Vagina (tissue), 2 donors: ENCODE results near the gene PTPN4.

Source experiments
- POLR2A ChIP-seq, 2 donors: fragments of 450-650 bp; IDR thresholded peaks; one replicate each; pipeline ENCODE4 v1.6.1; 2017; ENCODE audit warnings: antibody characterized with exemption in 2 of 2, mild to moderate bottlenecking in 2 of 2, moderate library complexity in 2 of 2
- POLR2AphosphoS5 ChIP-seq, 2 donors: sonication (generic); formaldehyde crosslinking; IDR thresholded peaks; one replicate each; pipeline ENCODE4 v1.9.0; 2017; ENCODE audit warnings: antibody characterized with exemption in 2 of 2, mild to moderate bottlenecking in 2 of 2, low read depth in 1 of 2; ENCODE audit not compliant: insufficient read depth in 1 of 2
- TF ChIP-seq, protein P1 (sequence below), 3 experiments: fragments of 450-650 bp in 2 of 3; fragments of 200-600 bp in 1 of 3; sonication (generic) in 1 of 3; IDR thresholded peaks; one replicate each; pipeline ENCODE4 v1.5.1; 2017 to 2019; ENCODE audit warnings: antibody characterized with exemption in 3 of 3, mild to moderate bottlenecking in 2 of 3, moderate library complexity in 2 of 3

GRCh38 chr2:119731983-119732382 lies 27.7 kb upstream of the PTPN4 start:
- TF ChIP-seq POLR2A (IDR thresholded peaks at IDR 0.05) (no peak), POLR2AphosphoS5 (IDR thresholded peaks at IDR 0.05; ENCODE audit: insufficient read depth in 1 of 2, low read depth in 1 of 2) (no peak)
- TF ChIP-seq, protein P1, sequence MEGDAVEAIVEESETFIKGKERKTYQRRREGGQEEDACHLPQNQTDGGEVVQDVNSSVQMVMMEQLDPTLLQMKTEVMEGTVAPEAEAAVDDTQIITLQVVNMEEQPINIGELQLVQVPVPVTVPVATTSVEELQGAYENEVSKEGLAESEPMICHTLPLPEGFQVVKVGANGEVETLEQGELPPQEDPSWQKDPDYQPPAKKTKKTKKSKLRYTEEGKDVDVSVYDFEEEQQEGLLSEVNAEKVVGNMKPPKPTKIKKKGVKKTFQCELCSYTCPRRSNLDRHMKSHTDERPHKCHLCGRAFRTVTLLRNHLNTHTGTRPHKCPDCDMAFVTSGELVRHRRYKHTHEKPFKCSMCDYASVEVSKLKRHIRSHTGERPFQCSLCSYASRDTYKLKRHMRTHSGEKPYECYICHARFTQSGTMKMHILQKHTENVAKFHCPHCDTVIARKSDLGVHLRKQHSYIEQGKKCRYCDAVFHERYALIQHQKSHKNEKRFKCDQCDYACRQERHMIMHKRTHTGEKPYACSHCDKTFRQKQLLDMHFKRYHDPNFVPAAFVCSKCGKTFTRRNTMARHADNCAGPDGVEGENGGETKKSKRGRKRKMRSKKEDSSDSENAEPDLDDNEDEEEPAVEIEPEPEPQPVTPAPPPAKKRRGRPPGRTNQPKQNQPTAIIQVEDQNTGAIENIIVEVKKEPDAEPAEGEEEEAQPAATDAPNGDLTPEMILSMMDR (IDR thresholded peaks at IDR 0.05) = no peak
